ENCODE results near the gene CCDC7.
"Not testable (repeated sequence)": the region's sequence is repeated elsewhere in the genome, so short reads cannot be mapped to it uniquely, and the experiment has no call there.

Gene CCDC7

DNA sequence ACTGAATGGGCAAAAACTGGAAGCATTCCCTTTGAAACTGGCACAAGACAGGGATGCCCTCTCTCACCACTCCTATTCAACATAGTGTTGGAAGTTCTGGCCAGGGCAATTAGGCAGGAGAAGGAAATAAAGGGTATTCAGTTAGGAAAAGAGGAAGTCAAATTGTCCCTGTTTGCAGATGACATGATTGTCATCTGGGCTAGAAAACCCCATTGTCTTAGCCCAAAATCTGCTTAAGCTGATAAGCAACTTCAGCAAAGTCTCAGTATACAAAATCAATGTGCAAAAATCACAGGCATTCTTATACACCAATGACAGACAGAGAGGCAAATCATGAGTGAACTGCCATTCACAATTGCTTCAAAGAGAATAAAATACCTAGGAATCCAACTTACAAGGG, 116.8 kb downstream of the CCDC7 start:
- not testable (repeated sequence) for H3K4me3 ChIP-seq (ENCODE audit: extremely low read depth, insufficient read depth, low read length, poor library complexity, severe bottlenecking); H3K27ac ChIP-seq (ENCODE audit: low read depth, low read length, severe bottlenecking)

DNA sequence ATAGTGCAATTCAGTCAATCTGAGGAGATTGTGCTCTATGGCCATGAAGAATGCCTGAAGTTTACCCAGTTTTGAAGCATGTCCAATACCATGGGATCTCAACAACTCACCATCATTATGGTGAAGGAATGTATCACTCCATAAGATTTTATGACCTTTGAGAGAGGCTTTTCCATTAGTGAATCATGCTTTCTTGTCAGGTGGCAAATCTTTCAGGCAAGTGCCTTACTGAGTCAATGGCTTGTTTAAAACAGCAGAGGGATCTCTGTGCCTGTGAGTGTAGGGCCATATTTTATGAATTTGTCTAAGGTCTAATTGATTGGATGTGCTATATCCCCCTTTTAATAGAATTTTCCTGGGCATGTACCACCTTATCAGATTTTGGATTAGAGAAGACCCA, 131.5 kb downstream of the CCDC7 start:
- H3K4me1 ChIP-seq (ENCODE audit: control insufficient read depth, insufficient read depth, low read length, poor library complexity, severe bottlenecking): no peaks in the 10 kb centered on the region
- no peaks in the 10 kb centered on the region for H3K9me3 ChIP-seq (ENCODE audit: control insufficient read depth, low read length)
- H3K27ac ChIP-seq (ENCODE audit: low read depth, low read length, severe bottlenecking): no peak overlapping the region
- H3K36me3 ChIP-seq (ENCODE audit: control insufficient read depth, insufficient read depth, low read length): no peaks in the 10 kb centered on the region
- H3K4me3 ChIP-seq (ENCODE audit: extremely low read depth, insufficient read depth, low read length, poor library complexity, severe bottlenecking): no peak overlapping the region

More for the DNA sequence above, 116.8 kb downstream of the CCDC7 start:
- H3K9me3 ChIP-seq (ENCODE audit: control insufficient read depth, low read length); H3K36me3 ChIP-seq (ENCODE audit: control insufficient read depth, insufficient read depth, low read length); H3K4me1 ChIP-seq (ENCODE audit: control insufficient read depth, insufficient read depth, low read length, poor library complexity, severe bottlenecking): not testable (repeated sequence)

DNA sequence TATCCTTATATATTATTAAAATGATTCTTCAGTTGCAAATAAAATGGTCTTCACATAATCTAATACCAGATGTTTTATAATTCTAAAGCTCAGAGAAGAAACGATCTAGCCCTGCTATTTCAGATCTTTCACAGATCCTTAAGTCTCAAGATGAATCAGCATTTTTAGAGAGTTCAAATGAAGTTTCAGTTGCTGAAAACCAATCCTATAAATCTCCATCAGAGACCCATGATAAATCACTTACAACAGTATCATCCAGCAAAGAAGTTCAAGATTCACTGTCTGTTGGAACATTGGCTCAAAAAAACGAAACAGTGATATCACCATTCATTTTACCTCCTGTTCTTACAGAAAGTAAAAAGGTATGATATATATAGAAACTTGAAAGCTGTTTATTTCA, 137.0 kb downstream of the CCDC7 start:
- no CpG with 5 or more reads among the region's 2 CpGs for WGBS, 2 experiments (ENCODE audit: insufficient coverage in 2 of 2)
- no peaks in the 10 kb centered on the region for H3K9me3 ChIP-seq (ENCODE audit: control insufficient read depth, low read length)
- H3K4me3 ChIP-seq (ENCODE audit: extremely low read depth, insufficient read depth, low read length, poor library complexity, severe bottlenecking): no peak overlapping the region
- no peaks in the 10 kb centered on the region for H3K36me3 ChIP-seq (ENCODE audit: control insufficient read depth, insufficient read depth, low read length)
- no peak overlapping the region for H3K27ac ChIP-seq (ENCODE audit: low read depth, low read length, severe bottlenecking)
- H3K4me1 ChIP-seq (ENCODE audit: control insufficient read depth, insufficient read depth, low read length, poor library complexity, severe bottlenecking): no peaks in the 10 kb centered on the region

DNA sequence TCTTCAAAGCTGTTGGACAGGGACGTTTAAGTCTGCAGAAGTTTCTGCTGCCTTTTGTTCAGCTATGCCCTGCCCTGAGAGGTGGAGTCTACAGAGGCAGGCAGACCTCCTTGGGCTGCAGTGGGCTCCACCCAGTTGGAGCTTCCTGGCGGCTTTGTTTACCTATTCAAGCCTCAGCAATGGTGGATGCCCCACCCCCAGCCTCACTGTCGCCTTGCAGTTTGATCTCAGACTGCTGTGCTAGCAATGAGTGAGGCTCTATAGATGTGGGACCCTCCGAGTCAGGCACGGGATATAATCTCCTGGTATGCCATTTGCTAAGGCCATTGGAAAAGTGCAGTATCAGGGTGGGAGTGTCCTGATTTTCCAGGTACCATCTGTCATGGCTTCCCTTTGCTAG, 152.1 kb downstream of the CCDC7 start:
- not testable (repeated sequence) for H3K4me1 ChIP-seq (ENCODE audit: control insufficient read depth, insufficient read depth, low read length, poor library complexity, severe bottlenecking); H3K4me3 ChIP-seq (ENCODE audit: extremely low read depth, insufficient read depth, low read length, poor library complexity, severe bottlenecking); H3K27ac ChIP-seq (ENCODE audit: low read depth, low read length, severe bottlenecking); H3K9me3 ChIP-seq (ENCODE audit: control insufficient read depth, low read length); H3K36me3 ChIP-seq (ENCODE audit: control insufficient read depth, insufficient read depth, low read length)
- 89 to 90% methylated on average over 4 to 5 of the region's 5 CpGs for WGBS, 2 experiments (ENCODE audit: insufficient coverage in 2 of 2)

DNA sequence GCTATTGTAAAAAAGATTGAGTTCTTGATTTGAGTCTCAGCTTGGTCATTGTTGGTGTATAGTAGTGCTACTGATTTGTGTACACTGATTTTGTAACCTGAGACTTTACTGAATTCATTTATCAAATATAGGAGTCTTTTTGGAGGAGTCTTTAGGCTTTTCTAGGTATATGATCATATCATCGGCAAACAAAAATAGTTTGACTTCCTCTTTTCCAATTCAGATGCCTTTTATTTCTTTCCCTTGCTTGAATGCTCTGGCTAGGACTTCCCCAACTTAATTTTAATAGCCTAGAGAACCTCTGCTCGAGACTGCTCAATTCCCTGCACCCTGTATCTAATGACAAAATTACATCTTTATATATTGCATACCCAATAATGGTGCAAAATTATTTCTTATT, 154.4 kb downstream of the CCDC7 start:
- H3K4me1 ChIP-seq (ENCODE audit: control insufficient read depth, insufficient read depth, low read length, poor library complexity, severe bottlenecking): no peaks in the 10 kb centered on the region
- H3K27ac ChIP-seq (ENCODE audit: low read depth, low read length, severe bottlenecking): no peak overlapping the region
- no peak overlapping the region for H3K4me3 ChIP-seq (ENCODE audit: extremely low read depth, insufficient read depth, low read length, poor library complexity, severe bottlenecking)
- 71% methylated on average over 2 of the region's 2 CpGs; no CpG with 5 or more reads in 1 of the 2 experiments for WGBS, 2 experiments (ENCODE audit: insufficient coverage in 2 of 2)
- no peaks in the 10 kb centered on the region for H3K9me3 ChIP-seq (ENCODE audit: control insufficient read depth, low read length)
- no peaks in the 10 kb centered on the region for H3K36me3 ChIP-seq (ENCODE audit: control insufficient read depth, insufficient read depth, low read length)

DNA sequence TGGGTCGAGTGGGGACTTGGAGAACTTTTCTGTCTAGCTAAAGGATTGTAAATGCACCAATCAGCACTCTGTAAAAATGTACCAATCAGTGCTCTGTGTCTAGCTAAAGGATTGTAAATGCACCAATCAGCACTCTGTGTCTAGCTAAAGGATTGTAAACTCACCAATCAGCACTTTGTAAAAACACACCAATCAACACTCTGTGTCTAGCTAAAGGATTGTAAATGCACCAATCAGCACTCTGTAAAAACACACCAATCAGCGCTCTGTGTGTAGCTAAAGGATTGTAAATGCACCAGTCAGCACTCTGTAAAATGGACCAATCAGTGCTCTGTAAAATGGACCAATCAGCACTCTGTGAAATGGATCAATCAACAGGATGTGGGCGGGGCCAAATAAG, 155.6 kb downstream of the CCDC7 start:
- 86 to 87% methylated on average over 1 to 2 of the region's 3 CpGs for WGBS, 2 experiments (ENCODE audit: insufficient coverage in 2 of 2)
- not testable (repeated sequence) for H3K27ac ChIP-seq (ENCODE audit: low read depth, low read length, severe bottlenecking); H3K36me3 ChIP-seq (ENCODE audit: control insufficient read depth, insufficient read depth, low read length); H3K9me3 ChIP-seq (ENCODE audit: control insufficient read depth, low read length); H3K4me3 ChIP-seq (ENCODE audit: extremely low read depth, insufficient read depth, low read length, poor library complexity, severe bottlenecking); H3K4me1 ChIP-seq (ENCODE audit: control insufficient read depth, insufficient read depth, low read length, poor library complexity, severe bottlenecking)

DNA sequence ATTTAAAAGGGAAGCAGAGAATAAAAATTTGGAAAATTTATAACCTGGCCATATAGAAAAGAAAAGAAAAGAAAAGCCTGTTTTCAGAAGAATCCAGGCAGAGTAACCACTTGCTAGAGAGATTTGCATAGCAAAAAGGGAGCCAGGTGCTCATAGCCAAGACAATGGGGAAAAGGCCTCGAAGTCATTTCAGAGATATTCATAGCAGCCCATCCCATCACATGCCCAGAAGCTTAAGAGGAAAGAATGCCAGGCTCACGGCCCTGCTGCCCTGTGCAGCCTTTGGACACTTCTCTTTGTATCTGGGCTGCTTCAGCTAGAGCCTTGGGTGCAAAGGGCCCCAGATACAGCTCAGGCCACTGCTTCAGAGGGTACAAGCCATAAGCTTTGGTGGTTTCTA, 159.8 kb downstream of the CCDC7 start:
- H3K4me3 ChIP-seq (ENCODE audit: extremely low read depth, insufficient read depth, low read length, poor library complexity, severe bottlenecking): no peak overlapping the region
- no peak overlapping the region for H3K27ac ChIP-seq (ENCODE audit: low read depth, low read length, severe bottlenecking)
- H3K9me3 ChIP-seq (ENCODE audit: control insufficient read depth, low read length): no peaks in the 10 kb centered on the region
- 65% methylated on average over 2 of the region's 2 CpGs; no CpG with 5 or more reads in 1 of the 2 experiments for WGBS, 2 experiments (ENCODE audit: insufficient coverage in 2 of 2)
- H3K4me1 ChIP-seq (ENCODE audit: control insufficient read depth, insufficient read depth, low read length, poor library complexity, severe bottlenecking): no peaks in the 10 kb centered on the region
- no peaks in the 10 kb centered on the region for H3K36me3 ChIP-seq (ENCODE audit: control insufficient read depth, insufficient read depth, low read length)

DNA sequence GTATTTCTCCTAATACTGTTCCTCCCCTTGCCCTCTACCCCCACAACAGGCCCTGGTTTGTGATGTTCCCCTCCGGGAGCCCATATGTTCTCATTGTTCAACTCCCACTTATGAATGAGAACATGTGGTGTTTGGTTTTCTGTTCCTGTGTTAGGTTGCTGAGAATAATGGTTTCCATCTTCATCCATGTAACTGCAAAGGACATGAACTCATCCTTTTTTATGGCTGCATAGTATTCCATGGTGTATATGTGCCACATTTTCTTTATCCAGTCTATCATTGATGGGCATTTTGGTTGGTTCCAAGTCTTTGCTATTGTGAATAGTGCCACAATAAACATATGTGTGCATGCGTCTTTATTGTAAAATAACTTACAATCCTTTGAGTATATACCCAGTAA, 164.6 kb downstream of the CCDC7 start:
- H3K4me3 ChIP-seq (ENCODE audit: extremely low read depth, insufficient read depth, low read length, poor library complexity, severe bottlenecking); H3K4me1 ChIP-seq (ENCODE audit: control insufficient read depth, insufficient read depth, low read length, poor library complexity, severe bottlenecking); H3K27ac ChIP-seq (ENCODE audit: low read depth, low read length, severe bottlenecking); H3K9me3 ChIP-seq (ENCODE audit: control insufficient read depth, low read length); H3K36me3 ChIP-seq (ENCODE audit: control insufficient read depth, insufficient read depth, low read length): not testable (repeated sequence)
- WGBS, 2 experiments (ENCODE audit: insufficient coverage in 2 of 2): 100% methylated on average over 1 of the region's 2 CpGs; no CpG with 5 or more reads in 1 of the 2 experiments

DNA sequence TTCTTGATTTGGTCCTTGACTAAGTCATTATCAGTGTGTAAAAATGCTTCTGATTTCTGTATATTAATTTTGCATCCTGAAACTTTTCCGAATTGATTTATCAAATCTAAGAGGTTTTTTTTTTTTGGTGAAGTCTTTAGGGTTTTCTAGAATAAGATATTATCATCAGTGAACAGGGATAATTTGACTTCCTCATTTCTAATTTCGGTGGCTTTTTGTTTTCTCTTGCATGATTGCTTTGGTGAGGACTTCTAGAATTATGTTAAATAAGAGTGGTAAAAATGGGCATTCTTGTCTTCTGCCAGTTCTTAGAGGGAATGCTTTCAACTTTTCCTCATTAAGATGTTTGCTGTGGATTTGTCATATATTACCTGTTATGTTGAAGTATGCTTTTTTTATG, 170.5 kb downstream of the CCDC7 start:
- Histone ChIP-seq H3K4me3 (ENCODE audit: extremely low read depth, insufficient read depth, low read length, poor library complexity, severe bottlenecking) (no peak overlapping the region), H3K27ac (ENCODE audit: low read depth, low read length, severe bottlenecking) (no peak overlapping the region), H3K4me1 (ENCODE audit: control insufficient read depth, insufficient read depth, low read length, poor library complexity, severe bottlenecking) (no peaks in the 10 kb centered on the region), H3K9me3 (ENCODE audit: control insufficient read depth, low read length) (no peaks in the 10 kb centered on the region), H3K36me3 (ENCODE audit: control insufficient read depth, insufficient read depth, low read length) (no peaks in the 10 kb centered on the region)
- 63% methylated on average over 1 of the region's 2 CpGs; no CpG with 5 or more reads in 1 of the 2 experiments for WGBS, 2 experiments (ENCODE audit: insufficient coverage in 2 of 2)

DNA sequence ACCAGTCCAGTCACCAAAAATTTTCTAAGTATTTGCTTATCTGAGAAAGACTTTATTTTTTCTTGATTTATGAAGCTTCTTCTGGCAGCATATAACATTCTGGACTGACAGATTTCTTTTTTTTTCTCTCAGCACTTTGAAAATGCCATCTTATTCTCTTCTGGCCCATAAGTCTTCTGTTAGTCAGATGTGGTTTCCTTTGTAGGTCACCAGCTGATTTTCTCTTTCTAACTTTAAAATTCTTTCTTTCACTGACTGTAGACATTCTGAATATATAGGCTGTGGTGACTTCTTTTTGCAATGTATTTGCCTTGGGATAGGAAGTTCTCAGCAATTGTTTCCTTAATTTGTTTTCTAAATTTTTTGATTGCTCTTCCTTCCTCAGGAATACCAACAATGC, 172.5 kb downstream of the CCDC7 start:
- Histone ChIP-seq H3K4me1 (ENCODE audit: control insufficient read depth, insufficient read depth, low read length, poor library complexity, severe bottlenecking) (no peaks in the 10 kb centered on the region), H3K9me3 (ENCODE audit: control insufficient read depth, low read length) (no peaks in the 10 kb centered on the region), H3K27ac (ENCODE audit: low read depth, low read length, severe bottlenecking) (no peak overlapping the region), H3K36me3 (ENCODE audit: control insufficient read depth, insufficient read depth, low read length) (no peaks in the 10 kb centered on the region), H3K4me3 (ENCODE audit: extremely low read depth, insufficient read depth, low read length, poor library complexity, severe bottlenecking) (no peak overlapping the region)

DNA sequence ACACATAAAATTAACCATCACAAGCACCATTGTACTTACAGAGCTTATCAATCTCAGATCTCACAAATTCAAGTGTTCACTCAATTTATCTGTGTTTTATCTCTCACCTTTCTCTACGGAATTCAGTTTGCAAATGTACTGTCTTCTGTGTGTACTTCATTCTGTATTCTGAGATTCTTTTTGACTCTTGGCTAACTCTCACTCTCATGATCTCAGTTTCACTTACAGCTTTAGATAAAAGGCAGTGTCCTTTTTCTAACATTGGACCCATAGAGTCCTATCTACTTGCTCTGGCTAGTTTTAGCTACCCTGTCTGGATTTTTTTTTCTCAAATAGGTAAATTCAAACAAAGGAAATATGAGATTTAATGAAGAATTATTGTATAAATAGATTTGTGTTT, 176.0 kb downstream of the CCDC7 start:
- Histone ChIP-seq H3K4me1 (ENCODE audit: control insufficient read depth, insufficient read depth, low read length, poor library complexity, severe bottlenecking) (no peaks in the 10 kb centered on the region), H3K27ac (ENCODE audit: low read depth, low read length, severe bottlenecking) (no peak overlapping the region), H3K36me3 (ENCODE audit: control insufficient read depth, insufficient read depth, low read length) (no peaks in the 10 kb centered on the region), H3K9me3 (ENCODE audit: control insufficient read depth, low read length) (no peaks in the 10 kb centered on the region), H3K4me3 (ENCODE audit: extremely low read depth, insufficient read depth, low read length, poor library complexity, severe bottlenecking) (no peak overlapping the region)
- WGBS, 2 experiments (ENCODE audit: insufficient coverage in 2 of 2): no CpG with 5 or more reads among the region's 1 CpG

DNA sequence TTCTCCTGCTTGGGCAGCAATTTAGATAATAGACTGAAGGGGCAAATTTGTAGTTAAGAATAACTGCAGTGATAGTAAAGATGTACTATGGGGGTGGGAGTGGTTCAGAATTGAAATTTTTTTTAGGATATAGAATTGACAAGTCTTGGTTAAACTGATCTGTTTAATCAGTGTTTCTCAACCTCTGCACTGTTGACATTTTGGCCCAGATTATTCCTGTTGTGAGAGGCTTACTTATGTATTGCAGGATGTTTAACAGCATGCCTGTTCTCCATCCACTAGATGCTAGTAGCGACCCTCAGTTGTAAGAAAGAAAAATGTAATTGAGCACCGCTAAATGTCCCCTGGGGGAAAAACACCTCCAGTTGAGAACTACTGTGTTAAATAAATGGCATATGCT, 176.5 kb downstream of the CCDC7 start:
- Histone ChIP-seq H3K27ac (ENCODE audit: low read depth, low read length, severe bottlenecking) (no peak overlapping the region), H3K36me3 (ENCODE audit: control insufficient read depth, insufficient read depth, low read length) (no peaks in the 10 kb centered on the region), H3K9me3 (ENCODE audit: control insufficient read depth, low read length) (no peaks in the 10 kb centered on the region), H3K4me3 (ENCODE audit: extremely low read depth, insufficient read depth, low read length, poor library complexity, severe bottlenecking) (no peak overlapping the region), H3K4me1 (ENCODE audit: control insufficient read depth, insufficient read depth, low read length, poor library complexity, severe bottlenecking) (no peaks in the 10 kb centered on the region)
- WGBS, 2 experiments (ENCODE audit: insufficient coverage in 2 of 2): no CpG with 5 or more reads among the region's 2 CpGs

Data from mesodermal cell (in vitro differentiated cells).